ENCODE results near the gene MARK2.

- TF ChIP-seq, protein P1, sequence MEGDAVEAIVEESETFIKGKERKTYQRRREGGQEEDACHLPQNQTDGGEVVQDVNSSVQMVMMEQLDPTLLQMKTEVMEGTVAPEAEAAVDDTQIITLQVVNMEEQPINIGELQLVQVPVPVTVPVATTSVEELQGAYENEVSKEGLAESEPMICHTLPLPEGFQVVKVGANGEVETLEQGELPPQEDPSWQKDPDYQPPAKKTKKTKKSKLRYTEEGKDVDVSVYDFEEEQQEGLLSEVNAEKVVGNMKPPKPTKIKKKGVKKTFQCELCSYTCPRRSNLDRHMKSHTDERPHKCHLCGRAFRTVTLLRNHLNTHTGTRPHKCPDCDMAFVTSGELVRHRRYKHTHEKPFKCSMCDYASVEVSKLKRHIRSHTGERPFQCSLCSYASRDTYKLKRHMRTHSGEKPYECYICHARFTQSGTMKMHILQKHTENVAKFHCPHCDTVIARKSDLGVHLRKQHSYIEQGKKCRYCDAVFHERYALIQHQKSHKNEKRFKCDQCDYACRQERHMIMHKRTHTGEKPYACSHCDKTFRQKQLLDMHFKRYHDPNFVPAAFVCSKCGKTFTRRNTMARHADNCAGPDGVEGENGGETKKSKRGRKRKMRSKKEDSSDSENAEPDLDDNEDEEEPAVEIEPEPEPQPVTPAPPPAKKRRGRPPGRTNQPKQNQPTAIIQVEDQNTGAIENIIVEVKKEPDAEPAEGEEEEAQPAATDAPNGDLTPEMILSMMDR (IDR thresholded peaks at IDR 0.05) = no peak
- TF ChIP-seq POLR2AphosphoS5 (IDR thresholded peaks at IDR 0.05) = no peak
These were observed 38.8 kb downstream of the MARK2 start for GRCh38 chr11:63877658-63878241.
